UCSD-AML1 (cell line): ENCODE measurements around the gene TOMM40L.
"Not testable (repeated sequence)": the region's sequence is repeated elsewhere in the genome, so short reads cannot be mapped to it uniquely, and the experiment has no call there.

Experiments used
- DNase-seq: peaks from one replicate; lab custom pipeline; 2025; ENCODE audit not compliant: unreplicated experiment; lab: John Stamatoyannopoulos, UW

Gene TOMM40L

GRCh38 chr1:161219078-161219892 lies 6.6 kb upstream of the TOMM40L start:
- no peak for DNase-seq

DNA sequence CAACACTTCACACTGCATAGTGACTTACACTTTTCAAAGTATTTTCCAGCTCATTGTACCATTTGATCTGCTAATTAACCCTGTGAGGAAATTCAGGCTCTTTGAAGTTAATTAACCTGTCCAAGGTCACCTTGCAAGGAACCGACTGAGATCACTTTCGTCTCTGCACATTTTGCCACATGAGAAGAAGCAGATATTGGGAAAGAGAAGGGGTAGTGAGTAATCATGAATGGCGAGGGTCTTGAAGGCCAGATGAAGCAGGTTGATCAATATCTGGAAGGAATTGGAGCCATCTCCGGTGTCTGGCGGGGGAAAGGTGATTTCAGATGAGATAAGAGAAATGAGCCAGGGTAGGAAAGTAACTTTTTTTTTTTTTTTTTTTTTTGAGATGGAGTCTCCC lies 5.9 kb upstream of the TOMM40L start:
- DNase-seq, result no peak

DNA sequence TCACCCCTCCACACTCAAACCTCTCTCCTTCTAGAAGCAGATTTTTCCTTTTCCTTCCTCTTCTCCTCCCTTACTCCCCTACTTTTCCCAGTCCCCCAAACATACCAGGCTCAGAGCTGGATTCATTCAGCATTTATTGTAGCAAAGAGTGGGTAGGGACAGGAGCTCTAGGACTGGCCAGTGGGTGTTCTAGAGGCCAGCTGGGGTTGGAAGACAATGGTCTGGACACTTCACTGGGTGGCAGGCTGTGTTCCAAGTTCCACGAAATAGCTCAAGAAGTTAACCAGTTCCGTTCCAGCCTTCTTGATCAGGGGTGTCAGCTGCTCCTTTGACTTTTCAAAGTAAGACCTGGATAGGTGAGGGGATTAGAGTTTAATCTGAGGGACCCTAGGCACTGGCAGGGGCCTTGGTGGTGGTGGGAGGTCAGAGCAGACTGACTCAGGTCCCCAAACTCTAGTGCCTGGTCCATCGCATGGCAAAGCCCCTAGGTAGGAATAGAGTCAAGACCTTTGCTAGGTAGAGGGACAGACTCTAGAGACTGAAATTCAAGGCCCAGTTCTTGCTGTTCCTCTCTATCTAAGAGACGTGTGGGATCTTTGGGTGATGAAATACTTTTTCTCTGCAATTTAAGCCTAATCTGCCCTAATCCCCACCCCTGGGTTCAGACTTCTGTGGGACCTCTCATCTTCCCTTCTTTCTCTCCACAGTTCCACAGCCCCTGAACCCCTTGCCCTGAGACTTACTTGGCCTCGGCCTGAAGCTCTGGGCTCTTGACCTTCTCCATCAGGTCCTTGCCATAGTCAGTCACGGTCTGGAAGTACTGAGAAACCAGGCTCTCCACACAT lies 3.5 kb upstream of the TOMM40L start:
- DNase-seq, result no peak

- no peak for DNase-seq
Observed at GRCh38 chr1:161223805-161224694, 1.8 kb upstream of the TOMM40L start.

DNA sequence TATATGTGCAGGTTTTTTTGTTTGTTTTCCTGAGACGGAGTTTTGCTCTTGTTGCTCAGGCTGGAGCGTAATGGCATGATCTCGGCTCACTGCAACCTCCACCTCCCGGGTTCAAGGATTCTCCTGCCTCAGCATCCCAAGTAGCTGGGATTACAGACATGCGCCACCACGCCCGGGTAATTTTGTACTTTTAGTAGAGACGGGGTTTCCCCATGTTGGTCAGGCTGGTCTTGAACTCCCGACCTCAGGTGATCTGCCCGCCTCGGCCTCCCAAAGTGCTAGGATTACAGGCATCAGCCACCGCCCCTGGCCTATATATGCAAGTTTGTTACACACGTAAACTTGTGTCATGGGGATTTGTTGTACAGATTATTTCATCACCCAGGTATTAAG lies 1.2 kb upstream of the TOMM40L start:
- not testable (repeated sequence) for DNase-seq

GRCh38 chr1:161225178-161225533 lies 704 bp upstream of the TOMM40L start:
- DNase-seq, result no peak

GRCh38 chr1:161226320-161226711 lies 456 bp downstream of the TOMM40L start:
- DNase-seq, result no peak

DNA sequence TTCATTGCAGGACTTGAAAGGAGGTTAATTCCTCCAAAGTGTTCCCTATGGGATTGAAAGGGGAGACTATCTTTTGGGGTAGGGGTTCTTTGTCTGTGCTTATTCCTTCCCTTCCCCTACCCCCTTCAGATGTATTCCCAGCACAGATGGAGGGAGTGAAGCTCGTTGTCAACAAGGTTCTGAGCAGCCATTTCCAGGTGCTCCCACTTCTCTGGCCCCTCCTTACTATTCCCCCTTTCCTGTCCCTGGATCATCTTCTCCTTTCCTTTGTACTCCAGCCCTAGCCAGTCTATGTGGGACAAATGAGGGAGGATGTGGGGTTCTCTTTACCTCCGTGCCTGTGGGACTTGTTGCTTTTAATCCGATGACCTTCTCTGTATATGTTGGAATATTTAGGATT lies 899 bp downstream of the TOMM40L start:
- DNase-seq, result no peak

GRCh38 chr1:161227196-161227871 lies 1.5 kb downstream of the TOMM40L start:
- DNase-seq, result peak; percentile 83

- DNase-seq, result no peak
Observed at GRCh38 chr1:161228032-161228431, 2.2 kb downstream of the TOMM40L start.

- no peak for DNase-seq
Observed at GRCh38 chr1:161229896-161230295, 4.0 kb downstream of the TOMM40L start.

GRCh38 chr1:161230762-161231161 lies 4.9 kb downstream of the TOMM40L start:
- no peak for DNase-seq

GRCh38 chr1:161233102-161233501 lies 7.2 kb downstream of the TOMM40L start:
- DNase-seq, result no peak

GRCh38 chr1:161235957-161236775 lies 10.3 kb downstream of the TOMM40L start:
- DNase-seq, result no peak

- no peak for DNase-seq
Observed at GRCh38 chr1:161238039-161238473, 12.2 kb downstream of the TOMM40L start, which contains the start of gene NR1I3. NR1I3 (minus strand) TSS chr1:161238203; CDS start chr1:161236565, 1,638 bp downstream.

GRCh38 chr1:161241682-161242081 lies 15.8 kb downstream of the TOMM40L start:
- peak; percentile 30 for DNase-seq

GRCh38 chr1:161242313-161242712 lies 16.5 kb downstream of the TOMM40L start:
- no peak for DNase-seq

GRCh38 chr1:161244888-161245287 lies 19.0 kb downstream of the TOMM40L start:
- DNase-seq, result no peak

- not testable (repeated sequence) for DNase-seq
Observed at GRCh38 chr1:161250100-161250499, 24.2 kb downstream of the TOMM40L start.

DNA sequence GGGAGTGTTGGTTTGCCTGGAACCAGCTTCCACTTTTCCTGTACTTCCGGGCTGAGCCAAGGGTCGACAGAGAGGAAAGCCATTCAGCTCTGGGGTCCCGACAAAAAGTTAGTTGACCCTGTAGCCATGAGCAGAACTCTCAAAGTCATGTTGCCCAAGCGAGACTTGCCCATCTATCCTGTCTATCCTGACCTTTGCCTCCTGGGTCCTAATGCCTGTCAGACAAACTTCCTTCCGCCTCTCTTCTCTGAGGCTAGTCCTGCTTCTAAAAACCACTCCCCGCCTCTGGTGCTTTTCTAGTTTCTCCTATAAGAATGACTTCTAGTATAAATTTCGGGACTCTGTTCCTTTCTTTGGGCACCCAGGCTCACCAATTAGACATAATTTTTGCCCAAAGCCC lies 25.0 kb downstream of the TOMM40L start:
- DNase-seq, result no peak
